GM23338 (cell line): ENCODE results near the gene ASXL3. TPM values are rescaled to one million over a fixed set of nuclear protein-coding genes. Genes with fewer than 3 reads are reported as not detected.

Experiments used
- ATAC-seq: fragments of 200-7000 bp; cut with Tn5 transposase; 3 replicates; pipeline ENCODE4 v1.9.1; 2020
- DNase-seq: peaks from one replicate; pipeline ENCODE4 v3.0.0-alpha.2; 2015; ENCODE audit warnings: low spot score
- H2AFZ ChIP-seq: fragments of 200-600 bp; sonication (generic); 2 replicates; pipeline ENCODE4 v1.8.0; 2016; ENCODE audit warnings: antibody characterized with exemption, mild to moderate bottlenecking, moderate library complexity
- H3F3A ChIP-seq: fragments of 200-600 bp; sonication (generic); replicated peaks from 2 replicates; pipeline ENCODE4 v1.8.0; 2017; ENCODE audit warnings: antibody characterized with exemption, mixed run types, low read depth
- H3K27ac ChIP-seq: fragments of 200-600 bp; sonication (generic); 2 replicates; pipeline ENCODE4 v1.6.1; 2016; ENCODE audit warnings: low read depth
- H3K27me3 ChIP-seq: fragments of 200-600 bp; sonication (generic); 2 replicates; pipeline ENCODE4 v1.8.0; 2016; ENCODE audit warnings: mild to moderate bottlenecking, mixed run types, moderate library complexity; ENCODE audit not compliant: insufficient read depth
- H3K36me3 ChIP-seq: fragments of 200-600 bp; sonication (generic); 2 replicates; pipeline ENCODE4 v1.8.0; 2016; ENCODE audit warnings: mild to moderate bottlenecking; ENCODE audit not compliant: insufficient read depth
- H3K4me1 ChIP-seq: fragments of 200-600 bp; sonication (generic); 2 replicates; pipeline ENCODE4 v1.8.0; 2016; ENCODE audit warnings: mild to moderate bottlenecking, moderate library complexity; ENCODE audit not compliant: insufficient read depth
- H3K4me2 ChIP-seq: fragments of 200-600 bp; sonication (generic); 2 replicates; pipeline ENCODE4 v1.7.1; 2017; ENCODE audit warnings: mixed run types
- H3K4me3 ChIP-seq: fragments of 200-600 bp; sonication (generic); 2 replicates; pipeline ENCODE4 v1.6.1; 2016; ENCODE audit warnings: mixed run types
- H3K79me2 ChIP-seq: fragments of 200-600 bp; sonication (generic); replicated peaks from 2 replicates; pipeline ENCODE4 v1.8.0; 2017; ENCODE audit warnings: mild to moderate bottlenecking; ENCODE audit not compliant: insufficient read depth
- H3K9me2 ChIP-seq: fragments of 200-600 bp; sonication (generic); 2 replicates; pipeline ENCODE4 v1.8.0; 2017; ENCODE audit not compliant: insufficient read depth
- H4K20me1 ChIP-seq: fragments of 200-600 bp; sonication (generic); replicated peaks from 2 replicates; pipeline ENCODE4 v1.8.0; 2017; ENCODE audit warnings: mild to moderate bottlenecking; ENCODE audit not compliant: insufficient read depth
- H3K27ac Mint-ChIP-seq: 2 replicates; pipeline ENCODE4 v1.8.0; 2020; ENCODE audit warnings: inconsistent platforms, mild to moderate bottlenecking, moderate library complexity, mixed read lengths
- H3K27me3 Mint-ChIP-seq: 3 replicates; pipeline ENCODE4 v1.8.0; 2022; ENCODE audit warnings: low read depth, mild to moderate bottlenecking, moderate library complexity, mixed read lengths, inconsistent platforms; ENCODE audit not compliant: insufficient read depth, poor library complexity
- H3K36me3 Mint-ChIP-seq: 3 replicates; pipeline ENCODE4 v1.8.0; 2021; ENCODE audit warnings: low read depth, mild to moderate bottlenecking, inconsistent platforms, moderate library complexity, mixed read lengths
- H3K4me1 Mint-ChIP-seq: 3 replicates; pipeline ENCODE4 v1.8.0; 2020; ENCODE audit warnings: mild to moderate bottlenecking, inconsistent platforms, mixed read lengths
- H3K4me3 Mint-ChIP-seq: 3 replicates; pipeline ENCODE4 v1.8.0; 2021; ENCODE audit warnings: moderate library complexity, mild to moderate bottlenecking, inconsistent platforms, mixed read lengths
- H3K9me3 Mint-ChIP-seq: 3 replicates; pipeline ENCODE4 v1.8.0; 2020; ENCODE audit warnings: moderate library complexity, mild to moderate bottlenecking, inconsistent platforms, mixed read lengths
- JUNB ChIP-seq: IDR thresholded peaks from one replicate; pipeline ENCODE4 v1.6.1; 2016; ENCODE audit warnings: antibody characterized with exemption; ENCODE audit not compliant: unreplicated experiment
- NANOG ChIP-seq: IDR thresholded peaks from 2 replicates; pipeline ENCODE4 v1.6.1; 2016; ENCODE audit warnings: antibody characterized with exemption, borderline replicate concordance
- POLR2AphosphoS5 ChIP-seq: IDR thresholded peaks from 2 replicates; pipeline ENCODE4 v1.6.1; 2016; ENCODE audit warnings: antibody characterized with exemption, low read depth
- ZNF331 ChIP-seq: fragments of 250-450 bp; sonication (Bioruptor Pico); IDR thresholded peaks from 2 replicates; pipeline ENCODE4 v1.5.0; 2020; ENCODE audit warnings: low read depth, mild to moderate bottlenecking, moderate library complexity
- polyA plus RNA-seq: library from polyadenylated mRNA; unstranded; fragments of >200 nt; fragmentation: Nextera tagmentation; extraction: Ambion mirVana; gene quantifications from 2 replicates; pipeline ENCODE4 v1.2.1, GENCODE V29; 2016
- total RNA-seq: library from RNA; depleted of rRNA; stranded (reverse); fragments of >200 nt; shearing (Covaris generic); gene quantifications from 2 replicates; pipeline ENCODE4 v1.2.3, GENCODE V29; 2014
- TF ChIP-seq, protein P1 (sequence below): fragments of 250-450 bp; sonication (Bioruptor Pico); IDR thresholded peaks from 2 replicates; pipeline ENCODE4 v1.5.0; 2020; ENCODE audit warnings: mild to moderate bottlenecking, moderate library complexity
- TF ChIP-seq, protein P2 (sequence below): IDR thresholded peaks from one replicate; pipeline ENCODE4 v1.6.1; 2018; ENCODE audit warnings: antibody characterized with exemption; ENCODE audit not compliant: unreplicated experiment
- TF ChIP-seq, protein P3 (sequence below), 2 experiments: fragments of 200-600 bp in 1 of 2; sonication (generic) in 1 of 2; conservative IDR thresholded peaks; 2 replicates each; pipeline versions ENCODE4 v1.5.1 to v1.6.1; 2016 to 2017; ENCODE audit warnings: antibody characterized with exemption in 2 of 2, low read depth in 2 of 2, mild to moderate bottlenecking in 2 of 2, moderate library complexity in 1 of 2
- TF ChIP-seq, protein P4 (sequence below): IDR thresholded peaks from 2 replicates; pipeline ENCODE4 v1.6.1; 2016; ENCODE audit warnings: antibody characterized with exemption

ASXL3 gene
- total and polyA plus RNA-seq, 2 experiments from 2014 or later = 0.23 to 1.4 TPM

DNA sequence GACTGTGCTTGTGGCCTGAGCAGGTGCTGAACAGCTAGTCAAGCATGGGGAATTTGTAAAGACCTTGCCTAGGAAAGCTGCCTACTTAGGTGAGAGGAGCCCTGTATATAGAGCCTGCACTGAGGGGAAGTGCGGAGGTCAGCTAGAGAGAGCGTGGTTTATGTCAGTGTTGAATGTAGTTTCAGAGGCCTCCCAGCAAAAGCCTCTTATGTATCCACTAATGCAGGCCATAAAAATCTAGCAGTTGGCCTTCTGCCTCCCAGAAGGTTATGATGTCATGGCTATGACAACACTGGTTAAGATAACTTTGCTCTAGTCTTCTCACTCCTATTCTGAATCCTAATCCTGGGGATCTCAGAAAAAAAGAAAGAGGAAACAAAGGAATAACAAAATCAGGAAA, 88.9 kb downstream of the ASXL3 start (continued):
- TF ChIP-seq, protein P1, sequence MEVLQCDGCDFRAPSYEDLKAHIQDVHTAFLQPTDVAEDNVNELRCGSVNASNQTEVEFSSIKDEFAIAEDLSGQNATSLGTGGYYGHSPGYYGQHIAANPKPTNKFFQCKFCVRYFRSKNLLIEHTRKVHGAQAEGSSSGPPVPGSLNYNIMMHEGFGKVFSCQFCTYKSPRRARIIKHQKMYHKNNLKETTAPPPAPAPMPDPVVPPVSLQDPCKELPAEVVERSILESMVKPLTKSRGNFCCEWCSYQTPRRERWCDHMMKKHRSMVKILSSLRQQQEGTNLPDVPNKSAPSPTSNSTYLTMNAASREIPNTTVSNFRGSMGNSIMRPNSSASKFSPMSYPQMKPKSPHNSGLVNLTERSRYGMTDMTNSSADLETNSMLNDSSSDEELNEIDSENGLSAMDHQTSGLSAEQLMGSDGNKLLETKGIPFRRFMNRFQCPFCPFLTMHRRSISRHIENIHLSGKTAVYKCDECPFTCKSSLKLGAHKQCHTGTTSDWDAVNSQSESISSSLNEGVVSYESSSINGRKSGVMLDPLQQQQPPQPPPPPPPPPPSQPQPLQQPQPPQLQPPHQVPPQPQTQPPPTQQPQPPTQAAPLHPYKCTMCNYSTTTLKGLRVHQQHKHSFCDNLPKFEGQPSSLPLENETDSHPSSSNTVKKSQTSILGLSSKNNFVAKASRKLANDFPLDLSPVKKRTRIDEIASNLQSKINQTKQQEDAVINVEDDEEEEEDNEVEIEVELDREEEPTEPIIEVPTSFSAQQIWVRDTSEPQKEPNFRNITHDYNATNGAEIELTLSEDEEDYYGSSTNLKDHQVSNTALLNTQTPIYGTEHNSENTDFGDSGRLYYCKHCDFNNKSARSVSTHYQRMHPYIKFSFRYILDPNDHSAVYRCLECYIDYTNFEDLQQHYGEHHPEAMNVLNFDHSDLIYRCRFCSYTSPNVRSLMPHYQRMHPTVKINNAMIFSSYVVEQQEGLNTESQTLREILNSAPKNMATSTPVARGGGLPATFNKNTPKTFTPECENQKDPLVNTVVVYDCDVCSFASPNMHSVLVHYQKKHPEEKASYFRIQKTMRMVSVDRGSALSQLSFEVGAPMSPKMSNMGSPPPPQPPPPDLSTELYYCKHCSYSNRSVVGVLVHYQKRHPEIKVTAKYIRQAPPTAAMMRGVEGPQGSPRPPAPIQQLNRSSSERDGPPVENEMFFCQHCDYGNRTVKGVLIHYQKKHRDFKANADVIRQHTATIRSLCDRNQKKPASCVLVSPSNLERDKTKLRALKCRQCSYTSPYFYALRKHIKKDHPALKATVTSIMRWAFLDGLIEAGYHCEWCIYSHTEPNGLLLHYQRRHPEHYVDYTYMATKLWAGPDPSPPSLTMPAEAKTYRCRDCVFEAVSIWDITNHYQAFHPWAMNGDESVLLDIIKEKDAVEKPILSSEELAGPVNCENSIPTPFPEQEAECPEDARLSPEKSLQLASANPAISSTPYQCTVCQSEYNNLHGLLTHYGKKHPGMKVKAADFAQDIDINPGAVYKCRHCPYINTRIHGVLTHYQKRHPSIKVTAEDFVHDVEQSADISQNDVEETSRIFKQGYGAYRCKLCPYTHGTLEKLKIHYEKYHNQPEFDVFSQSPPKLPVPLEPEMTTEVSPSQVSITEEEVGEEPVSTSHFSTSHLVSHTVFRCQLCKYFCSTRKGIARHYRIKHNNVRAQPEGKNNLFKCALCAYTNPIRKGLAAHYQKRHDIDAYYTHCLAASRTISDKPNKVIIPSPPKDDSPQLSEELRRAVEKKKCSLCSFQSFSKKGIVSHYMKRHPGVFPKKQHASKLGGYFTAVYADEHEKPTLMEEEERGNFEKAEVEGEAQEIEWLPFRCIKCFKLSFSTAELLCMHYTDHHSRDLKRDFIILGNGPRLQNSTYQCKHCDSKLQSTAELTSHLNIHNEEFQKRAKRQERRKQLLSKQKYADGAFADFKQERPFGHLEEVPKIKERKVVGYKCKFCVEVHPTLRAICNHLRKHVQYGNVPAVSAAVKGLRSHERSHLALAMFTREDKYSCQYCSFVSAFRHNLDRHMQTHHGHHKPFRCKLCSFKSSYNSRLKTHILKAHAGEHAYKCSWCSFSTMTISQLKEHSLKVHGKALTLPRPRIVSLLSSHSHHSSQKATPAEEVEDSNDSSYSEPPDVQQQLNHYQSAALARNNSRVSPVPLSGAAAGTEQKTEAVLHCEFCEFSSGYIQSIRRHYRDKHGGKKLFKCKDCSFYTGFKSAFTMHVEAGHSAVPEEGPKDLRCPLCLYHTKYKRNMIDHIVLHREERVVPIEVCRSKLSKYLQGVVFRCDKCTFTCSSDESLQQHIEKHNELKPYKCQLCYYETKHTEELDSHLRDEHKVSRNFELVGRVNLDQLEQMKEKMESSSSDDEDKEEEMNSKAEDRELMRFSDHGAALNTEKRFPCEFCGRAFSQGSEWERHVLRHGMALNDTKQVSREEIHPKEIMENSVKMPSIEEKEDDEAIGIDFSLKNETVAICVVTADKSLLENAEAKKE (CRISPR knock-in tag) = no peak
- TF ChIP-seq, protein P2, sequence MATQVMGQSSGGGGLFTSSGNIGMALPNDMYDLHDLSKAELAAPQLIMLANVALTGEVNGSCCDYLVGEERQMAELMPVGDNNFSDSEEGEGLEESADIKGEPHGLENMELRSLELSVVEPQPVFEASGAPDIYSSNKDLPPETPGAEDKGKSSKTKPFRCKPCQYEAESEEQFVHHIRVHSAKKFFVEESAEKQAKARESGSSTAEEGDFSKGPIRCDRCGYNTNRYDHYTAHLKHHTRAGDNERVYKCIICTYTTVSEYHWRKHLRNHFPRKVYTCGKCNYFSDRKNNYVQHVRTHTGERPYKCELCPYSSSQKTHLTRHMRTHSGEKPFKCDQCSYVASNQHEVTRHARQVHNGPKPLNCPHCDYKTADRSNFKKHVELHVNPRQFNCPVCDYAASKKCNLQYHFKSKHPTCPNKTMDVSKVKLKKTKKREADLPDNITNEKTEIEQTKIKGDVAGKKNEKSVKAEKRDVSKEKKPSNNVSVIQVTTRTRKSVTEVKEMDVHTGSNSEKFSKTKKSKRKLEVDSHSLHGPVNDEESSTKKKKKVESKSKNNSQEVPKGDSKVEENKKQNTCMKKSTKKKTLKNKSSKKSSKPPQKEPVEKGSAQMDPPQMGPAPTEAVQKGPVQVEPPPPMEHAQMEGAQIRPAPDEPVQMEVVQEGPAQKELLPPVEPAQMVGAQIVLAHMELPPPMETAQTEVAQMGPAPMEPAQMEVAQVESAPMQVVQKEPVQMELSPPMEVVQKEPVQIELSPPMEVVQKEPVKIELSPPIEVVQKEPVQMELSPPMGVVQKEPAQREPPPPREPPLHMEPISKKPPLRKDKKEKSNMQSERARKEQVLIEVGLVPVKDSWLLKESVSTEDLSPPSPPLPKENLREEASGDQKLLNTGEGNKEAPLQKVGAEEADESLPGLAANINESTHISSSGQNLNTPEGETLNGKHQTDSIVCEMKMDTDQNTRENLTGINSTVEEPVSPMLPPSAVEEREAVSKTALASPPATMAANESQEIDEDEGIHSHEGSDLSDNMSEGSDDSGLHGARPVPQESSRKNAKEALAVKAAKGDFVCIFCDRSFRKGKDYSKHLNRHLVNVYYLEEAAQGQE = no peak
- no peak for TF ChIP-seq JUNB
- TF ChIP-seq NANOG = no peak

DNA sequence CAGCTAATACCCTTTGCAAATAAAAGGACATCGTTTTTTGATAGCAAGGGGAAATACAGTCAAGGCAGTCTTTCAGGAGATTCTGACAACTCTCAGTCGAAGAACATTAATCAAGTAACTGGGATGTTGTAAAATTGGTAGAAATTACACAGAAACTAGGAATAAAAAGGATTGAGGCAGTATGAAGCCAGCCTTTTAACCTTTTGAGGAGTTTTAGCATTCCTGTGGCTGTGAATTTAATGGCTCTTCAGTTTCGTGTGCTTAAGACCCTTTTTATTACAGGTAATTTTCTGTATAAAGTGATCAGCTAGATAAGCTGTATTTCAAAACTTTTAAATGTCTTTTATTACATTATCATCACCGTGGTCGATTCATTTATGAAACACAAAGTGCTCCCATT, 91.6 kb downstream of the ASXL3 start:
- ATAC-seq = no peak
- no peak overlapping the region for H3K27ac ChIP-seq
- H2AFZ ChIP-seq = no peak overlapping the region
- H3K27ac Mint-ChIP-seq = no peak overlapping the region
- H3K79me2 ChIP-seq = no peaks in the 10 kb centered on the region
- H3K4me1 ChIP-seq = peaks cover 28% of the 10 kb centered on the region
- H3K9me3 Mint-ChIP-seq = no peaks in the 10 kb centered on the region
- H3F3A ChIP-seq = no peaks in the 10 kb centered on the region
- H3K27me3 Mint-ChIP-seq = no peaks in the 10 kb centered on the region
- peaks cover 23% of the 10 kb centered on the region for H3K4me1 Mint-ChIP-seq
- H3K36me3 ChIP-seq = no peaks in the 10 kb centered on the region
- no peak for DNase-seq
- no peak overlapping the region for H3K4me2 ChIP-seq
- no peaks in the 10 kb centered on the region for H3K36me3 Mint-ChIP-seq
- H3K4me3 Mint-ChIP-seq = no peak overlapping the region
- H4K20me1 ChIP-seq = no peaks in the 10 kb centered on the region
- H3K9me2 ChIP-seq = no peaks in the 10 kb centered on the region
- H3K27me3 ChIP-seq = no peaks in the 10 kb centered on the region
- no peak overlapping the region for H3K4me3 ChIP-seq
- no peak for TF ChIP-seq POLR2AphosphoS5
- TF ChIP-seq, protein P3, sequence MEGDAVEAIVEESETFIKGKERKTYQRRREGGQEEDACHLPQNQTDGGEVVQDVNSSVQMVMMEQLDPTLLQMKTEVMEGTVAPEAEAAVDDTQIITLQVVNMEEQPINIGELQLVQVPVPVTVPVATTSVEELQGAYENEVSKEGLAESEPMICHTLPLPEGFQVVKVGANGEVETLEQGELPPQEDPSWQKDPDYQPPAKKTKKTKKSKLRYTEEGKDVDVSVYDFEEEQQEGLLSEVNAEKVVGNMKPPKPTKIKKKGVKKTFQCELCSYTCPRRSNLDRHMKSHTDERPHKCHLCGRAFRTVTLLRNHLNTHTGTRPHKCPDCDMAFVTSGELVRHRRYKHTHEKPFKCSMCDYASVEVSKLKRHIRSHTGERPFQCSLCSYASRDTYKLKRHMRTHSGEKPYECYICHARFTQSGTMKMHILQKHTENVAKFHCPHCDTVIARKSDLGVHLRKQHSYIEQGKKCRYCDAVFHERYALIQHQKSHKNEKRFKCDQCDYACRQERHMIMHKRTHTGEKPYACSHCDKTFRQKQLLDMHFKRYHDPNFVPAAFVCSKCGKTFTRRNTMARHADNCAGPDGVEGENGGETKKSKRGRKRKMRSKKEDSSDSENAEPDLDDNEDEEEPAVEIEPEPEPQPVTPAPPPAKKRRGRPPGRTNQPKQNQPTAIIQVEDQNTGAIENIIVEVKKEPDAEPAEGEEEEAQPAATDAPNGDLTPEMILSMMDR (conservative IDR thresholded peaks at IDR 0.05; ENCODE audit: low read depth in 2 of 2) = no peak
- TF ChIP-seq ZNF331 (CRISPR knock-in tag) = no peak
- TF ChIP-seq, protein P4, sequence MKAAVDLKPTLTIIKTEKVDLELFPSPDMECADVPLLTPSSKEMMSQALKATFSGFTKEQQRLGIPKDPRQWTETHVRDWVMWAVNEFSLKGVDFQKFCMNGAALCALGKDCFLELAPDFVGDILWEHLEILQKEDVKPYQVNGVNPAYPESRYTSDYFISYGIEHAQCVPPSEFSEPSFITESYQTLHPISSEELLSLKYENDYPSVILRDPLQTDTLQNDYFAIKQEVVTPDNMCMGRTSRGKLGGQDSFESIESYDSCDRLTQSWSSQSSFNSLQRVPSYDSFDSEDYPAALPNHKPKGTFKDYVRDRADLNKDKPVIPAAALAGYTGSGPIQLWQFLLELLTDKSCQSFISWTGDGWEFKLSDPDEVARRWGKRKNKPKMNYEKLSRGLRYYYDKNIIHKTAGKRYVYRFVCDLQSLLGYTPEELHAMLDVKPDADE = no peak
- TF ChIP-seq, protein P2 = no peak
